HepG2 (cell line): Measurements from ENCODE around the gene CDRT4.

Experiments used
- MAFK ChIP-seq, 2 experiments: IDR thresholded peaks in 1 of 2; conservative IDR thresholded peaks in 1 of 2; 2 replicates each; pipeline ENCODE4 v1.6.1; 2011; ENCODE audit warnings: improper control_type of control experiment in 2 of 2, low read length in 2 of 2
- POLR2AphosphoS5 ChIP-seq: IDR thresholded peaks from 2 replicates; pipeline ENCODE4 v1.6.1; 2012; ENCODE audit warnings: low read depth, low read length
- TCF12 ChIP-seq, 2 experiments: fragments of 450-650 bp in 1 of 2; sonication (generic) in 1 of 2; formaldehyde crosslinking in 1 of 2; IDR thresholded peaks; 2 replicates each; pipeline versions ENCODE4 v1.6.1 to v1.8.0; 2017 to 2022; ENCODE audit warnings: antibody characterized with exemption in 1 of 2, mild to moderate bottlenecking in 1 of 2, missing genetic modification reagents in 1 of 2, moderate library complexity in 1 of 2
- ZC3H4 ChIP-seq: sonication (generic); formaldehyde crosslinking; IDR thresholded peaks from 2 replicates; pipeline ENCODE4 v1.4.0; 2020; ENCODE audit warnings: missing genetic modification reagents, borderline replicate concordance
- ZNF558 ChIP-seq: sonication (generic); formaldehyde crosslinking; IDR thresholded peaks from 2 replicates; pipeline ENCODE4 v1.9.0; 2022; ENCODE audit warnings: mild to moderate bottlenecking, missing genetic modification reagents, borderline replicate concordance
- TF ChIP-seq, protein P1 (sequence below): IDR thresholded peaks from 2 replicates; pipeline ENCODE4 v1.6.1; 2016; ENCODE audit warnings: missing compliant biosample characterization, missing genetic modification reagents, borderline replicate concordance

DNA sequence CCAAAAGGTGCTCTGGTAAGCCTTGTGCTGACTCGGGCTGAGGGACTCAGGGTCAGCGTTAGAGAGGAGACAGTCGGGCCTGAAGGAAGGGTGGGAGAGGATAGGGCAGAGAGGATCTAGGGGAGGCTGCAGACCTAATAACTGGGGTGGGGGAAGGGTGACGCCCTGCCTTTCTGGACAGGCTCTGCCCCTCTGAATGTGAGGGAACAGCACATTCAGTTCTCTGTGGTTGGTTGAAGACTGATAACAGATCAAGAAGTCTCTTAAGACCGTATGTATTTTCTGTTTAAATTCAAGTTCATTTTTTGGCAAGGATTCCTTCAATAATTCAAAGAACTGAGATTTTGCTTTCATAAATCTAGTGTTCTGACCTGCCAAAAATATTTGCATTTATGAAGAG, 69.8 kb downstream of the CDRT4 start:
- TF ChIP-seq ZNF558 (CRISPR knock-in tag), result no peak
- no peak for TF ChIP-seq TCF12 (IDR thresholded peaks at IDR 0.05)
- TF ChIP-seq TCF12 (CRISPR knock-in tag; IDR thresholded peaks at IDR 0.05), result no peak
- TF ChIP-seq ZC3H4, result no peak
- TF ChIP-seq, protein P1, sequence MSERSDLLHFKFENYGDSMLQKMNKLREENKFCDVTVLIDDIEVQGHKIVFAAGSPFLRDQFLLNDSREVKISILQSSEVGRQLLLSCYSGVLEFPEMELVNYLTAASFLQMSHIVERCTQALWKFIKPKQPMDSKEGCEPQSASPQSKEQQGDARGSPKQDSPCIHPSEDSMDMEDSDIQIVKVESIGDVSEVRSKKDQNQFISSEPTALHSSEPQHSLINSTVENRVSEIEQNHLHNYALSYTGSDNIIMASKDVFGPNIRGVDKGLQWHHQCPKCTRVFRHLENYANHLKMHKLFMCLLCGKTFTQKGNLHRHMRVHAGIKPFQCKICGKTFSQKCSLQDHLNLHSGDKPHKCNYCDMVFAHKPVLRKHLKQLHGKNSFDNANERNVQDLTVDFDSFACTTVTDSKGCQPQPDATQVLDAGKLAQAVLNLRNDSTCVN (CRISPR knock-in tag), result no peak
- TF ChIP-seq POLR2AphosphoS5, result no peak
- TF ChIP-seq MAFK (conservative IDR thresholded peaks at IDR 0.05 in 1 of 2, IDR thresholded peaks at IDR 0.05 in 1 of 2; ENCODE audit: low read length in 2 of 2), result no peak
